22Rv1 (cell line): ENCODE data around the gene TMEM11.

Experiments
- H3K27ac ChIP-seq: fragments of 450-650 bp; 2 replicates; pipeline ENCODE4 v1.5.1; 2017
- CTCF ChIP-seq: fragments of 450-650 bp; IDR thresholded peaks from 2 replicates; pipeline ENCODE4 v1.5.1; 2017; ENCODE audit warnings: mild to moderate bottlenecking
- ZFX ChIP-seq: fragments of 450-650 bp; IDR thresholded peaks from 2 replicates; pipeline ENCODE4 v1.6.1; 2017; ENCODE audit warnings: antibody characterized with exemption, borderline replicate concordance

TMEM11 gene

GRCh38 chr17:21189361-21189760 lies 24.6 kb downstream of the TMEM11 start:
- no peak overlapping the region for H3K27ac ChIP-seq
- no peak for TF ChIP-seq ZFX

GRCh38 chr17:21186399-21187187 lies 27.4 kb downstream of the TMEM11 start:
- TF ChIP-seq CTCF (no peak), ZFX (no peak)
- H3K27ac ChIP-seq = no peak overlapping the region

- no peak for TF ChIP-seq CTCF
- TF ChIP-seq ZFX = no peak
- H3K27ac ChIP-seq = no peak overlapping the region
Measured at GRCh38 chr17:21185061-21185460, 28.9 kb downstream of the TMEM11 start.

- no peak overlapping the region for H3K27ac ChIP-seq
- TF ChIP-seq ZFX (no peak), CTCF (no peak)
Measured at GRCh38 chr17:21184570-21184969, 29.4 kb downstream of the TMEM11 start.

- TF ChIP-seq CTCF = no peak
- TF ChIP-seq ZFX = no peak
Measured at GRCh38 chr17:21183468-21183867, 30.5 kb downstream of the TMEM11 start.

GRCh38 chr17:21177854-21178600 lies 35.9 kb downstream of the TMEM11 start:
- TF ChIP-seq ZFX (no peak), CTCF (no peak)
- H3K27ac ChIP-seq = no peak overlapping the region

More at GRCh38 chr17:21183468-21183867, 30.5 kb downstream of the TMEM11 start:
- no peak overlapping the region for H3K27ac ChIP-seq

- TF ChIP-seq CTCF = no peak
- no peak for TF ChIP-seq ZFX
Measured at GRCh38 chr17:21177401-21177800, 36.6 kb downstream of the TMEM11 start.

More at GRCh38 chr17:21177401-21177800, 36.6 kb downstream of the TMEM11 start:
- no peak overlapping the region for H3K27ac ChIP-seq
